Epithelial cell of proximal tubule (primary cell): ENCODE results near the gene CADM2. TPM values are rescaled to one million over a fixed set of nuclear protein-coding genes. Genes with fewer than 3 reads are reported as not detected.

Experiments
- DNase-seq: peaks from one replicate; pipeline ENCODE4 v3.0.0-alpha.2; 2011; ENCODE audit warnings: low read depth
- H3K4me3 ChIP-seq: 2 replicates; pipeline ENCODE4 v1.5.1; 2011; ENCODE audit warnings: low read depth, mild to moderate bottlenecking, low read length
- CTCF ChIP-seq: conservative IDR thresholded peaks from 2 replicates; pipeline ENCODE4 v1.5.1; 2012; ENCODE audit warnings: low read depth, mild to moderate bottlenecking, low read length
- total RNA-seq: library from RNA; depleted of rRNA; stranded (reverse); fragments of >200 nt; gene quantifications from 2 replicates; pipeline ENCODE4 v1.2.3, GENCODE V29; 2015

CADM2 gene
- total RNA-seq, 1 donor from 2014 or later: not detected

GRCh38 chr3:84967767-84968581, 9.2 kb downstream of the CADM2 start:
- H3K4me3 ChIP-seq: no peak overlapping the region
- DNase-seq: no peak
- TF ChIP-seq CTCF: no peak

- DNase-seq: no peak
- no peak for TF ChIP-seq CTCF
- H3K4me3 ChIP-seq: no peak overlapping the region
Measured at GRCh38 chr3:84968701-84969235, 10.0 kb downstream of the CADM2 start.

GRCh38 chr3:84974347-84974746, 15.6 kb downstream of the CADM2 start:
- H3K4me3 ChIP-seq: no peak overlapping the region
- DNase-seq: no peak
- TF ChIP-seq CTCF: peak; percentile 11

GRCh38 chr3:84977021-84977420, 18.2 kb downstream of the CADM2 start:
- TF ChIP-seq CTCF: no peak
- DNase-seq: no peak
- H3K4me3 ChIP-seq: no peak overlapping the region

GRCh38 chr3:84978843-84979242, 20.1 kb downstream of the CADM2 start:
- DNase-seq: no peak
- no peak overlapping the region for H3K4me3 ChIP-seq
- TF ChIP-seq CTCF: no peak

GRCh38 chr3:84980011-84980410, 21.2 kb downstream of the CADM2 start:
- no peak overlapping the region for H3K4me3 ChIP-seq
- no peak for DNase-seq
- TF ChIP-seq CTCF: no peak

GRCh38 chr3:84980456-84980855, 21.7 kb downstream of the CADM2 start:
- no peak overlapping the region for H3K4me3 ChIP-seq
- no peak for TF ChIP-seq CTCF
- no peak for DNase-seq
